ENCODE results near the gene IDH2.
"Not testable (repeated sequence)": the region's sequence is repeated elsewhere in the genome, so short reads cannot be mapped to it uniquely, and the experiment has no call there.

DNA sequence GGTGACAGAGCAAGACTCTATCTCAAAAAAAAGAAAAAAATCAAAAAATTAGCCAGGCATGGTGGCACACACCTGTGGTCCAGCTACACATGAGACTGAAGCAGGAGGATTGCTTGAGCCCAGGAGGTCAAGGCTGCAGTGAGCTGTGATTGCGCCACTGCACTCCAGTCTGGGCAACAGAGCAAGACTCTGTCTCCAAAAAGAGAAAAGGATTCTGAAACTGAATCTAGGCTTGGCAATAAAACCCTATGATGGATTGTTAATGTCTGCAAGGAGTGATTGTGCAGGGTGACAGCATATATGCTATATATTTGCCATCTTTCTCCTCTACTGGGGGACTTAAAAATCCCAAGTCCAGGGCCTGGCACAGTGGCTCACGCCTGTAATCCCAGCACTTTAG lies 31.6 kb downstream of the IDH2 start:
- TF ChIP-seq, protein P1, sequence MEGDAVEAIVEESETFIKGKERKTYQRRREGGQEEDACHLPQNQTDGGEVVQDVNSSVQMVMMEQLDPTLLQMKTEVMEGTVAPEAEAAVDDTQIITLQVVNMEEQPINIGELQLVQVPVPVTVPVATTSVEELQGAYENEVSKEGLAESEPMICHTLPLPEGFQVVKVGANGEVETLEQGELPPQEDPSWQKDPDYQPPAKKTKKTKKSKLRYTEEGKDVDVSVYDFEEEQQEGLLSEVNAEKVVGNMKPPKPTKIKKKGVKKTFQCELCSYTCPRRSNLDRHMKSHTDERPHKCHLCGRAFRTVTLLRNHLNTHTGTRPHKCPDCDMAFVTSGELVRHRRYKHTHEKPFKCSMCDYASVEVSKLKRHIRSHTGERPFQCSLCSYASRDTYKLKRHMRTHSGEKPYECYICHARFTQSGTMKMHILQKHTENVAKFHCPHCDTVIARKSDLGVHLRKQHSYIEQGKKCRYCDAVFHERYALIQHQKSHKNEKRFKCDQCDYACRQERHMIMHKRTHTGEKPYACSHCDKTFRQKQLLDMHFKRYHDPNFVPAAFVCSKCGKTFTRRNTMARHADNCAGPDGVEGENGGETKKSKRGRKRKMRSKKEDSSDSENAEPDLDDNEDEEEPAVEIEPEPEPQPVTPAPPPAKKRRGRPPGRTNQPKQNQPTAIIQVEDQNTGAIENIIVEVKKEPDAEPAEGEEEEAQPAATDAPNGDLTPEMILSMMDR (IDR thresholded peaks at IDR 0.05), result not testable (repeated sequence)
- TF ChIP-seq POLR2A (IDR thresholded peaks at IDR 0.05), result not testable (repeated sequence)

Data from esophagus squamous epithelium (tissue), 4 donors.